ENCODE results near the gene MOSPD3. TPM values are rescaled to one million over a fixed set of nuclear protein-coding genes. Genes with fewer than 3 reads are reported as not detected.
A peak's percentile ranks its signal among the peaks of the same experiment; 100 is the strongest.

The MOSPD3 gene
- total and polyA plus RNA-seq, 2 of the 13 experiments (the other 11 are each of a cell fraction or from before 2014, with no cell fraction given): 7.6 to 8.8 TPM

- TF ChIP-seq ZNF407 (CRISPR knock-in tag; IDR thresholded peaks at IDR 0.05; ENCODE audit: not compliant biosample characterization): peak; percentile 5
- TF ChIP-seq ZNF777 (CRISPR knock-in tag; IDR thresholded peaks at IDR 0.05): peak; percentile 74
- TF ChIP-seq IKZF5 (CRISPR knock-in tag; IDR thresholded peaks at IDR 0.05): no peak
- 0 out of 2 replicates have a peak, but pooled peaks have one; percentile 7 for TF ChIP-seq FOSL2 (CRISPR knock-in tag; IDR thresholded peaks at IDR 0.05)
- peak; percentile 10 for TF ChIP-seq ASH2L (IDR thresholded peaks at IDR 0.05; ENCODE audit: insufficient read length, low read depth, low read length)
- TF ChIP-seq ZNF333 (CRISPR knock-in tag; IDR thresholded peaks at IDR 0.05; ENCODE audit: borderline replicate concordance): 0 out of 2 replicates have a peak, but pooled peaks have one; percentile 71
- TF ChIP-seq TEAD3 (CRISPR knock-in tag; optimal IDR thresholded peaks at IDR 0.05; ENCODE audit: borderline replicate concordance): peak; percentile 10
- TF ChIP-seq ZNF639 (CRISPR knock-in tag; conservative IDR thresholded peaks at IDR 0.05): 0 out of 2 replicates have a peak, but pooled peaks have one; percentile 43
- TF ChIP-seq ZNF704 (CRISPR knock-in tag; IDR thresholded peaks at IDR 0.05; ENCODE audit: borderline replicate concordance): peak; percentile 48; the same call in 1 of the 2 replicates
- TF ChIP-seq CTCF (CRISPR knock-in tag; IDR thresholded peaks at IDR 0.05): peak; percentile 85
- TF ChIP-seq MTERF4 (CRISPR knock-in tag; IDR thresholded peaks at IDR 0.05): 0 out of 2 replicates have a peak, but pooled peaks have one; percentile 71
Observed at GRCh38 chr7:100612730-100613390, 520 bp downstream of the MOSPD3 start (continued).
